Mesendoderm (in vitro differentiated cells): ENCODE results near the gene FXYD5.

Source experiments
- DNase-seq: peaks from one replicate; pipeline ENCODE4 v3.0.0; 2013
- H2AK5ac ChIP-seq: 2 replicates; pipeline ENCODE4 v1.6.1; 2013; ENCODE audit warnings: low read length, inconsistent platforms
- H2BK120ac ChIP-seq: 2 replicates; pipeline ENCODE4 v1.6.1; 2013; ENCODE audit warnings: low read depth, mild to moderate bottlenecking, low read length, moderate library complexity, mixed read lengths
- H2BK15ac ChIP-seq: replicated peaks from 2 replicates; pipeline ENCODE4 v1.6.1; 2013; ENCODE audit warnings: low read depth, mild to moderate bottlenecking, moderate library complexity
- H2BK5ac ChIP-seq: 2 replicates; pipeline ENCODE4 v1.6.1; 2013; ENCODE audit warnings: low read length, inconsistent platforms
- H3K18ac ChIP-seq: 2 replicates; pipeline ENCODE4 v1.6.1; 2013; ENCODE audit warnings: mild to moderate bottlenecking, low read length, mixed read lengths
- H3K23ac ChIP-seq: one replicate; pipeline ENCODE4 v1.6.1; 2013; ENCODE audit warnings: low read length
- H3K27ac ChIP-seq: 2 replicates; pipeline ENCODE4 v1.5.1; 2013; ENCODE audit warnings: low read depth, mild to moderate bottlenecking, inconsistent platforms, low read length, moderate library complexity
- H3K27me3 ChIP-seq: 2 replicates; pipeline ENCODE4 v1.6.1; 2013; ENCODE audit warnings: low read length, control low read depth, mild to moderate bottlenecking, inconsistent platforms; ENCODE audit not compliant: insufficient read depth, poor library complexity
- H3K36me3 ChIP-seq: 2 replicates; pipeline ENCODE4 v1.6.1; 2013; ENCODE audit warnings: low read length, inconsistent platforms; ENCODE audit not compliant: control insufficient read depth, insufficient read depth
- H3K4ac ChIP-seq: one replicate; pipeline ENCODE4 v1.6.1; 2013; ENCODE audit warnings: low read depth, mild to moderate bottlenecking, low read length, moderate library complexity
- H3K4me1 ChIP-seq: 2 replicates; pipeline ENCODE4 v1.6.1; 2013; ENCODE audit warnings: low read depth, low read length, inconsistent platforms; ENCODE audit not compliant: control insufficient read depth
- H3K4me2 ChIP-seq: 2 replicates; pipeline ENCODE4 v1.6.1; 2013; ENCODE audit warnings: low read length
- H3K4me3 ChIP-seq: 2 replicates; pipeline ENCODE4 v1.5.1; 2013; ENCODE audit warnings: mild to moderate bottlenecking, low read length
- H3K56ac ChIP-seq: one replicate; pipeline ENCODE4 v1.6.1; 2013; ENCODE audit warnings: low read length
- H3K79me1 ChIP-seq: 2 replicates; pipeline ENCODE4 v1.6.1; 2013; ENCODE audit warnings: low read length, inconsistent platforms
- H3K79me2 ChIP-seq: 2 replicates; pipeline ENCODE4 v1.6.1; 2013; ENCODE audit warnings: mild to moderate bottlenecking, low read length; ENCODE audit not compliant: control insufficient read depth, insufficient read depth
- H3K9ac ChIP-seq: 2 replicates; pipeline ENCODE4 v1.6.1; 2013; ENCODE audit warnings: low read length, inconsistent platforms
- H4K5ac ChIP-seq: one replicate; pipeline ENCODE4 v1.6.1; 2013; ENCODE audit warnings: low read length
- H4K8ac ChIP-seq: one replicate; pipeline ENCODE4 v1.6.1; 2013; ENCODE audit warnings: low read depth, mild to moderate bottlenecking, control low read depth, low read length, moderate library complexity
- WGBS: extraction: QIAGEN DNeasy Blood & Tissue Kit; methylation state at CpG from one replicate; pipeline ENCODE4 v1.1.7; 2013; ENCODE audit warnings: low lambda C conversion rate, missing lambda C conversion rate; ENCODE audit not compliant: insufficient coverage; ENCODE audit errors: extremely low coverage; 5-methylcytosine and 5-hydroxymethylcytosine counted together

FXYD5 gene

GRCh38 chr19:35214766-35215422 lies 60.4 kb downstream of the FXYD5 start:
- Histone ChIP-seq H3K56ac (no peak overlapping the region), H2BK15ac (no peak overlapping the region), H2BK5ac (no peak overlapping the region), H3K9ac (no peak overlapping the region), H3K4me2 (no peak overlapping the region), H2AK5ac (no peak overlapping the region), H3K36me3 (no peaks in the 10 kb centered on the region), H4K5ac (no peak overlapping the region), H4K8ac (no peak overlapping the region), H3K23ac (no peak overlapping the region), H3K79me1 (no peaks in the 10 kb centered on the region), H3K79me2 (no peaks in the 10 kb centered on the region), H3K27me3 (no peaks in the 10 kb centered on the region), H3K27ac (no peak overlapping the region), H2BK120ac (no peak overlapping the region), H3K4me3 (no peak overlapping the region), H3K4ac (no peak overlapping the region), H3K18ac (no peak overlapping the region), H3K4me1 (no peaks in the 10 kb centered on the region)
- no peak for DNase-seq
- WGBS = no CpG with 5 or more reads among the region's 7 CpGs

DNA sequence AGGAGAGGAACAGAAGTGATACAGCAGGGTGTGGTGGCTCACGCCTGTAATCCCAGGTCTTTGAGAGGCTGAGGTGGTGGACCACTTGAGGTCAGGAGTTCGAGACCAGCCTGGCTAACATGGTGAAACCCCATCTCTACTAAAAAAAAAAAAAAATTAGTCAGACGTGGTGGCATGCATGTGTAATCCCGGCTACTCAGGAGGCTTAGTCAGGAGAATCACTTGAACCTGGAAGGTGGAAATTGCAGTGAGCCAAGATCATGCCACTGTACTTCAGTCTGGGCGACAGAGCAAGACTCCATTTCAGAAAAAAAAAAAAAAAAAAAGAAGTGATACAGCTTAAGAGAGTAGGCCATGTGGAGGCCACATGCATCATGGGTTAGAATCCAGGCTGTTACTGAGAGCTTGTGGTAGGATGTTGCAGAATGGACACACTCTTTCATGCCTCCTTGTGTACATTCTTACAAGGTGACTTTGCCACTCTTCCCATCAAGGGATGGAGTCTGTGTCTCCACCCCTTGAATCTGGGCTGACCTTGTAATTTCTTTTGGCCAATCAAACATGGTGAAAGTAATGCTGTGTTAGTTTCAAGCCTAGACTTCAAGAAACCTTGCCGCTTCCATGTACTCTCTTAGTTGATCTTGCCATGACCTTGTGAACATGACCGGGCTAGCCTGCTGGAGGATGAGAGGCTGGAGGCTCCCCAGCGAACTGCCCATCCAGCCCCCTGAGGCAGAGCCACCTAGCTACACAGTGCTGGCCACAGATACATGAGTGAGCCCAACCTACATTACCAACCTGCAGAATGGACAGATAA lies 61.7 kb downstream of the FXYD5 start:
- no peak overlapping the region for H3K4ac ChIP-seq
- H3K18ac ChIP-seq = no peak overlapping the region
- no peak overlapping the region for H3K4me2 ChIP-seq
- no peaks in the 10 kb centered on the region for H3K79me1 ChIP-seq
- H3K56ac ChIP-seq = no peak overlapping the region
- H2BK15ac ChIP-seq = no peak overlapping the region
- no peak overlapping the region for H3K23ac ChIP-seq
- no peak overlapping the region for H2AK5ac ChIP-seq
- no peak overlapping the region for H3K9ac ChIP-seq
- H2BK120ac ChIP-seq = no peak overlapping the region
- no peak overlapping the region for H2BK5ac ChIP-seq
- H3K36me3 ChIP-seq = no peaks in the 10 kb centered on the region
- no peaks in the 10 kb centered on the region for H3K4me1 ChIP-seq
- WGBS = no CpG with 5 or more reads among the region's 8 CpGs
- no peak overlapping the region for H4K8ac ChIP-seq
- DNase-seq = no peak
- H4K5ac ChIP-seq = no peak overlapping the region
- H3K79me2 ChIP-seq = no peaks in the 10 kb centered on the region
- no peaks in the 10 kb centered on the region for H3K27me3 ChIP-seq
- no peak overlapping the region for H3K4me3 ChIP-seq
- no peak overlapping the region for H3K27ac ChIP-seq

GRCh38 chr19:35216833-35217648 lies 62.5 kb downstream of the FXYD5 start:
- Histone ChIP-seq H3K79me2 (no peaks in the 10 kb centered on the region), H4K5ac (no peak overlapping the region), H3K27ac (no peak overlapping the region), H3K56ac (no peak overlapping the region), H3K27me3 (no peaks in the 10 kb centered on the region), H3K36me3 (no peaks in the 10 kb centered on the region), H4K8ac (no peak overlapping the region), H3K4me1 (no peaks in the 10 kb centered on the region), H3K23ac (no peak overlapping the region), H2AK5ac (no peak overlapping the region), H3K9ac (no peak overlapping the region), H3K79me1 (no peaks in the 10 kb centered on the region), H3K4me2 (no peak overlapping the region), H2BK5ac (no peak overlapping the region), H2BK15ac (no peak overlapping the region), H3K4ac (no peak overlapping the region), H3K18ac (no peak overlapping the region), H3K4me3 (no peak overlapping the region), H2BK120ac (no peak overlapping the region)
- no CpG with 5 or more reads among the region's 3 CpGs for WGBS
- DNase-seq = peak; percentile 63

GRCh38 chr19:35217649-35217990 lies 63.1 kb downstream of the FXYD5 start:
- Histone ChIP-seq H3K36me3 (no peaks in the 10 kb centered on the region), H2BK15ac (no peak overlapping the region), H3K56ac (no peak overlapping the region), H3K4ac (no peak overlapping the region), H3K9ac (no peak overlapping the region), H3K79me1 (no peaks in the 10 kb centered on the region), H3K79me2 (no peaks in the 10 kb centered on the region), H3K4me2 (no peak overlapping the region), H3K23ac (no peak overlapping the region), H3K4me1 (no peaks in the 10 kb centered on the region), H4K8ac (no peak overlapping the region), H2AK5ac (no peak overlapping the region), H2BK5ac (no peak overlapping the region), H3K27me3 (no peaks in the 10 kb centered on the region), H2BK120ac (no peak overlapping the region), H3K27ac (no peak overlapping the region), H3K4me3 (no peak overlapping the region), H3K18ac (no peak overlapping the region), H4K5ac (no peak overlapping the region)
- DNase-seq = no peak

- H2BK120ac ChIP-seq = no peak overlapping the region
- no peak overlapping the region for H2BK5ac ChIP-seq
- DNase-seq = no peak
- no peak overlapping the region for H3K4me2 ChIP-seq
- H3K4me3 ChIP-seq = no peak overlapping the region
- no peak overlapping the region for H3K23ac ChIP-seq
- no peak overlapping the region for H4K5ac ChIP-seq
- no peak overlapping the region for H3K56ac ChIP-seq
- no peak overlapping the region for H3K9ac ChIP-seq
- no peak overlapping the region for H2BK15ac ChIP-seq
- no peaks in the 10 kb centered on the region for H3K4me1 ChIP-seq
- no peak overlapping the region for H3K18ac ChIP-seq
- WGBS = no CpG with 5 or more reads among the region's 1 CpG
- no peaks in the 10 kb centered on the region for H3K79me2 ChIP-seq
- no peak overlapping the region for H2AK5ac ChIP-seq
- no peak overlapping the region for H3K27ac ChIP-seq
- no peak overlapping the region for H3K4ac ChIP-seq
- no peak overlapping the region for H4K8ac ChIP-seq
- no peaks in the 10 kb centered on the region for H3K36me3 ChIP-seq
- H3K79me1 ChIP-seq = no peaks in the 10 kb centered on the region
- no peaks in the 10 kb centered on the region for H3K27me3 ChIP-seq
Observed at GRCh38 chr19:35219008-35219407, 64.5 kb downstream of the FXYD5 start.
